Skin of body (tissue), 2 donors: ENCODE results near the gene HOMER2. TPM values are rescaled to one million over a fixed set of nuclear protein-coding genes. Genes with fewer than 3 reads are reported as not detected.
"Not testable (repeated sequence)": the region's sequence is repeated elsewhere in the genome, so short reads cannot be mapped to it uniquely, and the experiment has no call there.

Experiments
- DNase-seq: peaks from one replicate; lab custom pipeline; 2025; lab: John Stamatoyannopoulos, UW
- total RNA-seq: library from RNA; depleted of rRNA; stranded (reverse); fragments of >200 nt; gene quantifications from one replicate; pipeline ENCODE4 v1.2.3, GENCODE V29; 2014

HOMER2 gene
- total RNA-seq, 1 donor from 2014 or later: 16.8 TPM

- no peak for DNase-seq
Observed at GRCh38 chr15:82835391-82835917, 117.1 kb downstream of the HOMER2 start.

GRCh38 chr15:82833362-82833682 lies 119.2 kb downstream of the HOMER2 start:
- no peak for DNase-seq

- no peak for DNase-seq
Observed at GRCh38 chr15:82832601-82833361, 119.7 kb downstream of the HOMER2 start.

- DNase-seq: no peak
Observed at GRCh38 chr15:82831894-82832600, 120.5 kb downstream of the HOMER2 start.

- no peak for DNase-seq
Observed at GRCh38 chr15:82830427-82831173, 121.9 kb downstream of the HOMER2 start.

GRCh38 chr15:82829234-82829633 lies 123.3 kb downstream of the HOMER2 start:
- no peak for DNase-seq

GRCh38 chr15:82828075-82828474 lies 124.4 kb downstream of the HOMER2 start:
- DNase-seq: no peak

- DNase-seq: no peak
Observed at GRCh38 chr15:82823049-82823448, 129.5 kb downstream of the HOMER2 start.

- DNase-seq: not testable (repeated sequence)
Observed at GRCh38 chr15:82821851-82822250, 130.7 kb downstream of the HOMER2 start.

GRCh38 chr15:82821396-82821795 lies 131.1 kb downstream of the HOMER2 start:
- DNase-seq: not testable (repeated sequence)

GRCh38 chr15:82820128-82820527 lies 132.4 kb downstream of the HOMER2 start:
- DNase-seq: no peak

GRCh38 chr15:82812994-82813393 lies 139.5 kb downstream of the HOMER2 start:
- no peak for DNase-seq

GRCh38 chr15:82810890-82811426 lies 141.6 kb downstream of the HOMER2 start:
- DNase-seq: no peak

- peak; percentile 30 for DNase-seq
Observed at GRCh38 chr15:82810061-82810889, 142.2 kb downstream of the HOMER2 start.

- DNase-seq: peak; percentile 97
Observed at GRCh38 chr15:82809308-82810060, 143.0 kb downstream of the HOMER2 start, which contains the start of gene WHAMM. Gene WHAMM (plus strand): TSS chr15:82809628. CDS start chr15:82809727, 99 bp downstream.

GRCh38 chr15:82808634-82809041 lies 143.9 kb downstream of the HOMER2 start:
- DNase-seq: no peak

- no peak for DNase-seq
Observed at GRCh38 chr15:82807920-82808633, 144.4 kb downstream of the HOMER2 start.

GRCh38 chr15:82805994-82806406 lies 146.5 kb downstream of the HOMER2 start, which contains the start of gene FSD2:
Gene FSD2 (minus strand): TSS chr15:82806069. CDS start chr15:82787390, 18,679 bp downstream.
- no peak for DNase-seq

- no peak for DNase-seq
Observed at GRCh38 chr15:82804575-82804949, 148.0 kb downstream of the HOMER2 start.
